Superior temporal gyrus (tissue), 1 donor: ENCODE data around the gene WDR64.

ENCODE experiments used
- DNase-seq: peaks from one replicate; pipeline ENCODE4 v3.0.0-alpha.2; 2016; ENCODE audit errors: extremely low spot score

Gene WDR64

DNA sequence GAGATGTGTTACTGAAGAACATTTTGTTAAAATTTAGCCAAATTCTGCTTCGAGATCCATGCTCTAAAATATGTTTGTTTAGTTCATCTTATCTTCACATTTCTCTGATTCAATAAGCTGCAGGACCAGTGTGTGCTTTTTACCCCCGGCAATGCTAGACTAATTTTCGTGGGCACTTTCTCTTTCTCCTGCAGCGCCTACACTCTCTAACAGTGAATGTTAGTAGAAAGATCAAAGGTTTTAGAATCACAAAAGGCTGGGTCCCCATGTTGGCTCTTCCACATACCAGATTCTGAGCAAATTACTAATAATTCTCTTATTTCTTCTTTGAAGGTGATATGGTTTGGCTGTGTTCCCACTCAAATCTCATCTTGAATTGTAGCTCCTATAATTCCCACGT lies 20.4 kb upstream of the WDR64 start:
- no peak for DNase-seq

DNA sequence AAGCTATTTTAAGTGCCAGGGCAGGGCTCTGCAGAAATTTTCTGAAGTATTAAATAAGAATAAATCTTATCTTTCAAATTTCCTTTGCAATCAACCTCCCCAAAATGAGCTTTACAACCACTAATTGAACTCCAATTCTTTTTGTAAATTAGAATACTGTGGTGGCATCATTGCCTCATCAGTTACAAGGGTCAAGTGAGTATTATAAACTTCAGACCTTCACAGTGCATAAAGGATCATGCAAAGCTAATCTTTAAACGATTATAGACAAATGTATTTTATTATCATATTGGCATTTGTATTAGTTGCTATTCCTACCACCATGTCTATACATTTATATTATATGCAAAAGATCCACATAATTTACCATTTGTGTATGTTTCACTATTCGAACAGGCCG lies 19.1 kb upstream of the WDR64 start:
- no peak for DNase-seq

GRCh38 chr1:241635556-241636152 lies 16.4 kb upstream of the WDR64 start:
- DNase-seq: no peak

GRCh38 chr1:241636291-241636690 lies 15.8 kb upstream of the WDR64 start:
- no peak for DNase-seq

- peak; percentile 54 for DNase-seq
Measured at GRCh38 chr1:241637046-241637590, 15.0 kb upstream of the WDR64 start.

- DNase-seq: no peak
Measured at GRCh38 chr1:241637604-241638003, 14.5 kb upstream of the WDR64 start.

- DNase-seq: no peak
Measured at GRCh38 chr1:241638099-241638682, 13.9 kb upstream of the WDR64 start.

DNA sequence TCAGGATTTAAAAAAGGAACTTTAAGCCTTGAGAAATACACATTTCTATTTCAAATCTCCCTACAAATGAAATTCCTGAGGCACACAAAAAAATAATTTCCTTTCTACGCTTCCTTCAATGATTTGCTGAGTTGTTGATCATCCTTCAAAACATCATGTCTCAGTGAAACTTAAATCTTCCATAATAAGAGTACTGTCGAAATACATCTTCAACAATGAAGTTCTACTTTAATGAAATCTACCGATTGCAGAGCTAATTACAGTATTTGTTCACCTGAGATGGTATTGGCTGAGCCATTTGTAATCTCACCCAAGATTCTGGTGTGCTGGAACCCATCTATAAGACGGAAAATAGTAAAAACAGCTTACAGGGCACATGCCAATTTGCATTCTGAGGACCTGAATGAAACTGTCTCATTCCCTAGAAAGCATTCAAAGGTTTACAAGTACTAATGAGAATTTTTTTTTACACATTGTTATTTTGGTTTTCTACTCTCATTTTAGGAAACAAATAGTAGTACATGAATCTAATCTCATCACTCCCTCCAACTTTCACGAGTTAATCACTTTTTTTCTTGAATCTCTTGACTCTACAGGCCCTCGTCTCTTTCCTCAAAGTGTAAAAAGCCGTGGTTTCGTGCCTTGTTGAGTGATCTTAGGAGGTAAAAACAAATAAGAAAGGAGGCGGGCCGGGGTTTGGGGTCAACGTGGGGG lies 13.0 kb upstream of the WDR64 start:
- DNase-seq: peak; percentile 53

GRCh38 chr1:241639623-241640148 lies 12.4 kb upstream of the WDR64 start:
- DNase-seq: no peak

- peak; percentile 87 for DNase-seq
Measured at GRCh38 chr1:241640149-241640866, 11.8 kb upstream of the WDR64 start, which contains the start of the genes CHML and OPN3. Gene CHML (minus strand): TSS chr1:241640369. CDS start chr1:241635766, 4,603 bp downstream. Gene OPN3 (minus strand): TSS chr1:241640369. CDS start chr1:241640254, 115 bp downstream.

- DNase-seq: peak; percentile 59
Measured at GRCh38 chr1:241640867-241641622, 11.0 kb upstream of the WDR64 start.

DNA sequence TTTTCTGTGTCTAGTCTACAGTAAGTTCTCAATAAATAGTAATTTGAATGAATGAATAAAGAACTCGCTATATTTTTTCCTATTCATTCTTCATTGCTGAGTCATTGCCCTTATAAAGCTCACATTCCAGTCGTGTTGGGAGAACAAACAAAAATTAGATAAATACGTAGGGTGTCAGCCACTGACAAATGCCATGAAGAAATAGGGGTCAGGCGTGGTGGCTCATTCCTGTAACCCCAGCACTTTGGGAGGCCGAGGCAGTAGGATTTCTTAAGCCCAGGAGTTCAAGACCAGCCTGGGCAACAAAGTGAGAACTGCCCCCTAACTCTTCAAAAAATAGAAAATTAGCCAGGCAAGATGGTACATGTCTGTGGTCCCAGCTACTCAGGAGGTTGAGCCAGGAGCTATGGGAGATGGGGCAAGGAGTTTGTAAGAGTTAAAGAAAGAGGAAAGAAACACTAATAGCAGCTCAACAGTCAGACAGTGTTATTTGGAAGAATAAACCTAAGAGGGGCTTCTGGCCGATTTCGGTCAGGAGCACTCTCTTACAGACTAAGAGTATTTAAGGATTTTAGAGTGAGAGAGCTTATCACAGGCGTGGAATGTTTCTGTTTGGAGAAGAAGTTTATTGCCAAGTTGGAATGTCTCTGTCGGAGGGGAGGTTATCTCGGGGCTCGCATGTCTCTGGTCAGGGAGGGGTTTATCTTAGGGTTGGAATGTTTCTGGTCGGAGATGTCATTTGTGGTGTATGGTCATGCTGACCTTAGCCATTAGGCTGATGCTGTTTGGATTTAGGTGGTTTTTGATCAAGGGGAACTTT lies 10.1 kb upstream of the WDR64 start:
- DNase-seq: no peak

DNA sequence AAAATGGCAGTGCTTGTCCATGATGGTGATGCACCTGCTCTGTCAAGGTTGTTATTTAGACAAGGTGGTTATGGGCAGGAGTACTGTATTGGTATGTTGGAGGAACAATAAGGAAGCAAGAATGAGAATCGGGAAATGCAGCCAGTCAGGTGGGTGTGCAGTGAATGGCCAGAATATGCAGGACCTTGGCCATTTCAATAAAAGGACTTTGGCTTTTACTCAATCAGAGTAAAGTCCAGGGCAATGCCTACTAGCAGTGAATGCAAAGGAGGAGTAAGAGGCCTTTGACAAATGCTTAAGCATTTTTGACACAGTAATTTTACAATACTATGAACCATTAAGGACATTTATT lies 9.5 kb upstream of the WDR64 start:
- no peak for DNase-seq

- DNase-seq: no peak
Measured at GRCh38 chr1:241644259-241644658, 7.8 kb upstream of the WDR64 start.

DNA sequence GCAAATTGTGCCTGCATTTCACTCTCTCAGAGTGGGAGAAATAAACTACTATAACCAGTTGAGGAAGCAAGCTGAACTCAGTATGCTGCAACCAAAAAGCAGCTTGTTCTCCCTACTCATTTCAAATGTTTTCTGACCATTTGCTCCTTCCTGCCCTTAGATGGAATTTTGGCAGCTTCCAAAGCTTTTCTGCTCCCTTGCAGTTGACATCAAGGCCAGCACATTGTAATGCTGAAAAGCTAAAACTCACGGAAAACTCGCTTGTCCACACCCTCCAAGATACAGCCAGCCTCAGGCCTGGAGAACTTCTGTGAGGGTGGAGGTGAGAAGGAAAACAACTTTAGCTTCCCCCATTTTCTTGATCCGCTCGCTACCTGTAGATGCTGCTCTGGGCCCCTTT lies 6.9 kb upstream of the WDR64 start:
- DNase-seq: no peak

- no peak for DNase-seq
Measured at GRCh38 chr1:241646201-241646600, 5.9 kb upstream of the WDR64 start.

DNA sequence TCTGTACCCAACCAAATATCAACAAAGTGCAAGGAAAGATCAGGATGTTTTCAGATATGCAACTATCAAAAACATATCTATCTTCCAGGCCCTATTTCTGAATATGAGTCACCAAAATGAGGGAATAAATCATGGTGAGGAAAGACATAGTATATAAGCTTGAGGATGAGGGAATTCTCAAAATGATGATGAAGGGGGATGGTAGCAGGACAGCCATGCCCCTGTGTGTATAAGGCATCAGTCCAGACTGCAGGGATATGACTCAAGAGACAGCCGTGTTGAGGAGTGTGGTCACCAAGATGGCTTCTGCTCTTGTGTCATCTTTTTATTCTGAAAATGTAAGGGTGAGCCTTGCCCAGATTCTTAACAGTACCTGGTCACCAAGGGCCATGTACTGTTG lies 4.4 kb upstream of the WDR64 start:
- DNase-seq: no peak

- DNase-seq: no peak
Measured at GRCh38 chr1:241648159-241648558, 3.9 kb upstream of the WDR64 start.

DNA sequence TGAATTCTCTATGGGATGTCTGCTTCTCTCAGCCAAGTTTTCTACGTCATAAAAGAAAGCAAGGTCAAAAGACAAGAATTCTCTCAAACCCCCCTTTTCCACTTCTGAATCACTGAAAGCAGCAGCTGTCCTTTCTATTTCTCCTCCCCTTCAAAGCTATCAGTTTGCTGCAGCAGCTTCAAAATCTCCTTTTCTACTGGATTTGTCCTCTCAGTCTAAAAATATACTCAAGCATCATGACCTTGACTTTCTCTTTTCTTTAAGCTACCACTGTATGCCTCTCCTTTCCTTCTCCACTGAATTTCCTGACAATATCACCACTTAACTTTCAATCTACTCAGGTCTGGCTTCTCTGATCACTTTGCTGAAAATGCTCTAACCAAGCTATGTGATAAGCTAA lies 1.9 kb downstream of the WDR64 start:
- no peak for DNase-seq

GRCh38 chr1:241654641-241655040 lies 2.6 kb downstream of the WDR64 start:
- DNase-seq: no peak
